ENCODE results near the gene MRPL45.

Gene MRPL45

DNA sequence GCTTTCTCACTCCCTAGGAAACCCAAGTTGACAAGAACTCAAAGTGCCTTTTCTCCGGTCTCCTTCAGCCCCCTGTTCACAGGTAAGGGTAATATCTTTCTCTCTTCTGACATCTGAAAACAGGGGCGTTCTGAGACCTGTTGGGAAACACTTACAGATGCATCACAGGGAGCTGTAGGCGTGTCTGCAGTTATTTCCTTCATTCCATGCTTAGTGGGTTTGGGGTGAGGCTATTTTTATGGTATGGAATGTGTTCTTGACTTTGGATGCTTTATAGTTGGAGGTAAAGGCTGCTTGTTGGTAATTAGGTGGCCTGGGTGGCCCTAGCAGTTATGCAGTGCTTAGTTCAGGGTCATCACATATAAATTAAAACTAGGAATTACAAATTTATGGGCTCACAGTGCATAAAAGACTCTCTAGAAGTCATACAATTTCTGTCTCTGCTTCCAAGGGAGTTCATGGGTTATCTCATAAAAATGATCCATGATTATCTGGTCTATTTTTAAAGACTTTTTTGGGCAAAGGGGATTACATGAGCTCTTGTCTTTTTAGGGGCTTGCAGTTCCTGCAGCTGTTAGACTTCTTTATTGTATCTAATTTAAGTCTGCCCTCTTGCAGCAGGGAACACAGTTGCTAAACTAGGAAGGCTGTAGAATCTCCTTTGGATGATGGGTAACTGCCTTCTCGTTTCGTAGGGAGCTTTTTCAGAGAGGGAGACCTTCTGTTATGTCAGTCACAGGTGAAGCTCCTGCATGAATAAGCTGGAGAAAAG lies 64.9 kb downstream of the MRPL45 start:
- Histone ChIP-seq H3K27ac (replicated peaks) (no peak overlapping the region), H3K4me3 (replicated peaks; ENCODE audit: insufficient read depth, low read length) (no peak overlapping the region), H3K27me3 (ENCODE audit: insufficient read depth, poor library complexity, severe bottlenecking) (no peaks in the 10 kb centered on the region)
- TF ChIP-seq, protein P1, sequence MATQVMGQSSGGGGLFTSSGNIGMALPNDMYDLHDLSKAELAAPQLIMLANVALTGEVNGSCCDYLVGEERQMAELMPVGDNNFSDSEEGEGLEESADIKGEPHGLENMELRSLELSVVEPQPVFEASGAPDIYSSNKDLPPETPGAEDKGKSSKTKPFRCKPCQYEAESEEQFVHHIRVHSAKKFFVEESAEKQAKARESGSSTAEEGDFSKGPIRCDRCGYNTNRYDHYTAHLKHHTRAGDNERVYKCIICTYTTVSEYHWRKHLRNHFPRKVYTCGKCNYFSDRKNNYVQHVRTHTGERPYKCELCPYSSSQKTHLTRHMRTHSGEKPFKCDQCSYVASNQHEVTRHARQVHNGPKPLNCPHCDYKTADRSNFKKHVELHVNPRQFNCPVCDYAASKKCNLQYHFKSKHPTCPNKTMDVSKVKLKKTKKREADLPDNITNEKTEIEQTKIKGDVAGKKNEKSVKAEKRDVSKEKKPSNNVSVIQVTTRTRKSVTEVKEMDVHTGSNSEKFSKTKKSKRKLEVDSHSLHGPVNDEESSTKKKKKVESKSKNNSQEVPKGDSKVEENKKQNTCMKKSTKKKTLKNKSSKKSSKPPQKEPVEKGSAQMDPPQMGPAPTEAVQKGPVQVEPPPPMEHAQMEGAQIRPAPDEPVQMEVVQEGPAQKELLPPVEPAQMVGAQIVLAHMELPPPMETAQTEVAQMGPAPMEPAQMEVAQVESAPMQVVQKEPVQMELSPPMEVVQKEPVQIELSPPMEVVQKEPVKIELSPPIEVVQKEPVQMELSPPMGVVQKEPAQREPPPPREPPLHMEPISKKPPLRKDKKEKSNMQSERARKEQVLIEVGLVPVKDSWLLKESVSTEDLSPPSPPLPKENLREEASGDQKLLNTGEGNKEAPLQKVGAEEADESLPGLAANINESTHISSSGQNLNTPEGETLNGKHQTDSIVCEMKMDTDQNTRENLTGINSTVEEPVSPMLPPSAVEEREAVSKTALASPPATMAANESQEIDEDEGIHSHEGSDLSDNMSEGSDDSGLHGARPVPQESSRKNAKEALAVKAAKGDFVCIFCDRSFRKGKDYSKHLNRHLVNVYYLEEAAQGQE (IDR thresholded peaks at IDR 0.05; ENCODE audit: insufficient replicate concordance, low read depth), result no peak
- TF ChIP-seq SPI1 (IDR thresholded peaks at IDR 0.05; ENCODE audit: borderline replicate concordance, low read depth), result no peak
- TF ChIP-seq, protein P2, sequence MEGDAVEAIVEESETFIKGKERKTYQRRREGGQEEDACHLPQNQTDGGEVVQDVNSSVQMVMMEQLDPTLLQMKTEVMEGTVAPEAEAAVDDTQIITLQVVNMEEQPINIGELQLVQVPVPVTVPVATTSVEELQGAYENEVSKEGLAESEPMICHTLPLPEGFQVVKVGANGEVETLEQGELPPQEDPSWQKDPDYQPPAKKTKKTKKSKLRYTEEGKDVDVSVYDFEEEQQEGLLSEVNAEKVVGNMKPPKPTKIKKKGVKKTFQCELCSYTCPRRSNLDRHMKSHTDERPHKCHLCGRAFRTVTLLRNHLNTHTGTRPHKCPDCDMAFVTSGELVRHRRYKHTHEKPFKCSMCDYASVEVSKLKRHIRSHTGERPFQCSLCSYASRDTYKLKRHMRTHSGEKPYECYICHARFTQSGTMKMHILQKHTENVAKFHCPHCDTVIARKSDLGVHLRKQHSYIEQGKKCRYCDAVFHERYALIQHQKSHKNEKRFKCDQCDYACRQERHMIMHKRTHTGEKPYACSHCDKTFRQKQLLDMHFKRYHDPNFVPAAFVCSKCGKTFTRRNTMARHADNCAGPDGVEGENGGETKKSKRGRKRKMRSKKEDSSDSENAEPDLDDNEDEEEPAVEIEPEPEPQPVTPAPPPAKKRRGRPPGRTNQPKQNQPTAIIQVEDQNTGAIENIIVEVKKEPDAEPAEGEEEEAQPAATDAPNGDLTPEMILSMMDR (IDR thresholded peaks at IDR 0.05; ENCODE audit: insufficient read depth, low read length), result no peak
- no peak for TF ChIP-seq GABPA (IDR thresholded peaks at IDR 0.05; ENCODE audit: low read depth)
- no peak for TF ChIP-seq POLR2AphosphoS5 (IDR thresholded peaks at IDR 0.05; ENCODE audit: low read depth)
- no peak for DNase-seq (ENCODE audit: low read depth in 1 of 2, low spot score in 1 of 2)

DNA sequence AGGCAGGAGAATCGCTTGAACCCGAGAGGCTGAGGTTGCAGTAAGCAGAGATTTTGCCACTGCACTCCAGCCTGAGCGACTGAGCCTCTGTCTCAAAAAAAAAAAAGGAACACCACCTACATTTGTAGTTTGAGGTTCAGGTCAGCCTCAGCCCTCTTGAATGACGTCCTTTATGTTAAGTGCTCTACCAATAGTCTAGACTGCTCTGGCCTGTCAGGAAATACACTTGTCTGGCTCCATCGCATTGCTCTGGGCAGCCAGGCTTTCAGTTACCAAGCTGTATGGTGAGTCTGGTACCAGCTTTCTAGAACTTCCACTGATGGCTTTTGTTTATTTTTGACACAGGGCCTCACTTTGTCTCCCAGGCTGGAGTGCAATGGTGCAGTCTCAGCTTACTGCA lies 66.0 kb downstream of the MRPL45 start:
- TF ChIP-seq SPI1 (IDR thresholded peaks at IDR 0.05; ENCODE audit: borderline replicate concordance, low read depth), result no peak
- no peak for TF ChIP-seq POLR2AphosphoS5 (IDR thresholded peaks at IDR 0.05; ENCODE audit: low read depth)
- TF ChIP-seq GABPA (IDR thresholded peaks at IDR 0.05; ENCODE audit: low read depth), result no peak
- TF ChIP-seq, protein P2 (IDR thresholded peaks at IDR 0.05; ENCODE audit: insufficient read depth, low read length), result no peak
- TF ChIP-seq, protein P1 (IDR thresholded peaks at IDR 0.05; ENCODE audit: insufficient replicate concordance, low read depth), result no peak
- H3K27me3 ChIP-seq (ENCODE audit: insufficient read depth, poor library complexity, severe bottlenecking), result no peaks in the 10 kb centered on the region
- no peak for DNase-seq (ENCODE audit: low read depth in 1 of 2, low spot score in 1 of 2)
- no peak overlapping the region for H3K27ac ChIP-seq (replicated peaks)
- no peak overlapping the region for H3K4me3 ChIP-seq (replicated peaks; ENCODE audit: insufficient read depth, low read length)

DNA sequence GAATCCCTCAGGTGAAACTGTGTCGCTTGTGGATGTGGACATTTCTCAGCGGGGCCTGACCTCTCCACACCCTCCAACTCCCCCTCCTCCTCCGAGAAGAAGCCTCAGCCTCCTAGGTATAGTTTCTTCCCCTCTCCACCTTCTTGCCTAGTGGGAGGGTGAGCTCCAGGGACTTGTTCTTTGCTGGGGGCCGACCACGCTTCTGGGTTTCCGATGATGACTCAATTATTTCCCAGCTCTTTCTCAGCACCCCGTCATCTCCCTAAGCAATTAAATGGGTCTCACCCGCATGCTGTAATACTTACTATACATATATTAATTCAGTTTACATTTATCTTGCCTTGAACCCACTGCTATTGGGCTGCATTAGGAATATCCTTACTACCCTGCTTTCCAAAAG lies 67.8 kb downstream of the MRPL45 start:
- TF ChIP-seq POLR2AphosphoS5 (IDR thresholded peaks at IDR 0.05; ENCODE audit: low read depth), result no peak
- TF ChIP-seq, protein P2 (IDR thresholded peaks at IDR 0.05; ENCODE audit: insufficient read depth, low read length), result no peak
- TF ChIP-seq GABPA (IDR thresholded peaks at IDR 0.05; ENCODE audit: low read depth), result no peak
- no peak for DNase-seq (ENCODE audit: low read depth in 1 of 2, low spot score in 1 of 2)
- H3K4me3 ChIP-seq (replicated peaks; ENCODE audit: insufficient read depth, low read length), result no peak overlapping the region

More for the DNA sequence above, 67.8 kb downstream of the MRPL45 start:
- H3K27me3 ChIP-seq (ENCODE audit: insufficient read depth, poor library complexity, severe bottlenecking), result no peaks in the 10 kb centered on the region
- no peak overlapping the region for H3K27ac ChIP-seq (replicated peaks)
